HuH-7 (cell line): Measurements from ENCODE around the gene HAUS5.
"Not testable (repeated sequence)": the region's sequence is repeated elsewhere in the genome, so short reads cannot be mapped to it uniquely, and the experiment has no call there.

ENCODE experiments used
- DNase-seq: peaks from one replicate; pipeline ENCODE4 v3.0.0; 2011; ENCODE audit warnings: low spot score

HAUS5 gene

DNA sequence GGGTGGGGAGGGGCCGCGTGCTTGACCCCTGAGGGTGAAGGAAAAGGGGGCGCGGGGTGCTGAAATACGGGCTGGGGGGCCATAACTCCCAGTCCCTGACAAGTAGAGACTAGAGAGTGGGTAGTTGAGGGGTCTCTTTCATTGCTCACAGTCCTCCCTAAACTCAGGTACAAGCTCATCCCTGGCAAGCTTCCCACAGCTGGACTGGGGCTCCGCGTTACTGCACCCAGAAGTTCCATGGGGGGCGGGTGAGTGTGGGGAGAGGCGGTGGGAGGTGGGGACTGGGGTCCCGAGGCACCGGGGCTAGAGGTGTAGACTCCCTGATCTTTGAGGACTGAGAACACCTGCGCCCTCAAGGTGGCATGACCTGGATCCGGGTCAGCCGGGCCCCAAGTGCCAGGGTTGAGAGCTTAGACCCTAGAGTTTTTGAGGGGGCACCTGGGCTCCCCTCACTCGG is 30.3 kb downstream of the HAUS5 start:
- DNase-seq, result no peak

DNA sequence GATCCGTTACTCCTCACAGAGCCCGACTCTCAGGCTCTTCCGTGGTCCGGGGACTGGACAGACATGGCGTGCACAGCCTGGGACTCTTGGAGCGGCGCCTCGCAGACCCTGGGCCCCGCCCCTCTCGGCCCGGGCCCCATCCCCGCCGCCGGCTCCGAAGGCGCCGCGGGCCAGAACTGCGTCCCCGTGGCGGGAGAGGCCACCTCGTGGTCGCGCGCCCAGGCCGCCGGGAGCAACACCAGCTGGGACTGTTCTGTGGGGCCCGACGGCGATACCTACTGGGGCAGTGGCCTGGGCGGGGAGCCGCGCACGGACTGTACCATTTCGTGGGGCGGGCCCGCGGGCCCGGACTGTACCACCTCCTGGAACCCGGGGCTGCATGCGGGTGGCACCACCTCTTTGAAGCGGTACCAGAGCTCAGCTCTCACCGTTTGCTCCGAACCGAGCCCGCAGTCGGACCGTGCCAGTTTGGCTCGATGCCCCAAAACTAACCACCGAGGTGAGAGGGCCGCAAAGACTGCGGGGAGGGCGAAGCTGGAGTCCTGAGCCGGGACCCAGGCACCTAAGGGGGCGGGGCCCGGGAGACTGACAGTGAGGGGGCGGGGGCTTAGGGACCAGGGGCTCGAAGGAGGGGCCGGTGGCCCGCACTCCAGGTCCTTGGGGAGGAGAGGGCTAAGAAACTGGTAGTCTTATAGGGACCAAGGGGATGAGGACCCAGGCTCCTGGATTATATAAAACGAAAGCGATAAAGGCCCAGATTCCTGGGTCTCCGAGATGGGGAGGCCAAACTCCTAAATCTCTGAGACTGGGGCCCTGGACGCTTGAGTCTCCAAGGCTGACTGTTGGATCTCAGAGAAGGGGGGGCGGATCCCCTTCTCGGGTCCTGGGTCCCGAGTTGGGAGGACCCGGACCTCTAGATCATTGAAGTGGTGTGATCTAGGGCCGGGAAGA is 31.0 kb downstream of the HAUS5 start:
- peak; percentile 96 for DNase-seq

DNA sequence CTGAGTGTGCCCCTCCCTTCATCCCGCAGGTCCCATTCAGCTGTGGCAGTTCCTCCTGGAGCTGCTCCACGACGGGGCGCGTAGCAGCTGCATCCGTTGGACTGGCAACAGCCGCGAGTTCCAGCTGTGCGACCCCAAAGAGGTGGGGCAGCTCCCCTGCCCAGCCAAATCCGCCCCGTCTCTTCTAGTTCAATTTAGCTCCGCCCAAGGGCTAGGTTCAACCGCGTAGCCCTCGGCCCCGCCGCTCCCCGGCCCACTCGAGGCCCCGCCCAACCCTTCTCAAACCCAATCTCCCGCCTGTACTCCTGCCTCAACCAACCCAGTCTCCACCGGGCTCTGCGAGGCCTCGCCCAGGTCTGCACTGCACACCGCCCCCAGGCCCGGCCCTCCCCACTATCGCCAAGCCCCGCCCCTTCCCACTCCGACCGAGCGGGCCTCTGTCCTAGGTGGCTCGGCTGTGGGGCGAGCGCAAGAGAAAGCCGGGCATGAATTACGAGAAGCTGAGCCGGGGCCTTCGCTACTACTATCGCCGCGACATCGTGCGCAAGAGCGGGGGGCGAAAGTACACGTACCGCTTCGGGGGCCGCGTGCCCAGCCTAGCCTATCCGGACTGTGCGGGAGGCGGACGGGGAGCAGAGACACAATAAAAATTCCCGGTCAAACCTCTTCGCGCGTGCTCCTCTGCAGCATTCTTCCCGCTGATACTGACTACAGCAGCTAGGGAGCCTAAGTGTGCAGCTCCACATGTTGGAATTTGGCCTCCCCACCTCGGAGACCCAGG is 31.9 kb downstream of the HAUS5 start:
- peak; percentile 99 for DNase-seq

DNA sequence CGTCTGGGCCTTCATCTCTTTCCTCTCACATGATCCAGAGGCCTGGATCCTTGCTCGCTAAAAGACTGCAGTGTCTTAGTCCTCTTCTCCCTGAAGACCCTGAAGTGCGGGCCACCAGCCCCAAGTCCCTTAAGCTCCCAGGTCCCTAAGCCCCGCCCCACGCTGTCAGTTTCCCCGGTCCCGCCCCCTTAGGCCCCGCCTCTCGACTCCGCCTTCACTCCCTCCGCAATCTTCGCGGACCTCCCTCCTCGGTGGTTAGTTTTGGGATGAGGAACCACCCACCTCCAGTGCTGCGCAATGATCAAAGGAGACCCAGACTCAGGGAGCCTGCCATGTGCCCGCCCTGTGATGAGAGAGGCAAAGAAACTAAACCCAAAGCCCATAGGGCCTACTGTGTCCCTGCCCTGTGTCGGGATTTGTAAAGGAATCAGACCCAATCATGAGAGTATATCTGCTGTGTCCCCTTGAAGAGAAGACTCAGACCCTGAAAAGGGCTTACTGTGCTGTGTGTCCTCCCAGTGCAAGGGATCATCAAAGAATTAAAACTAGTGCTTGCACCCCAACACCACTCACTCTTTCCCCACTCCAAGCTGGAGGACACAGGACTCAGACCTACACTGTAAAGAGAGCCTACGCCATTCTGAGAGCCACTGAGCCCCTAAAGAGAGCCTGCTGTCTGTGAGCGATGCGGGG is 32.6 kb downstream of the HAUS5 start:
- DNase-seq, result peak; percentile 87

DNA sequence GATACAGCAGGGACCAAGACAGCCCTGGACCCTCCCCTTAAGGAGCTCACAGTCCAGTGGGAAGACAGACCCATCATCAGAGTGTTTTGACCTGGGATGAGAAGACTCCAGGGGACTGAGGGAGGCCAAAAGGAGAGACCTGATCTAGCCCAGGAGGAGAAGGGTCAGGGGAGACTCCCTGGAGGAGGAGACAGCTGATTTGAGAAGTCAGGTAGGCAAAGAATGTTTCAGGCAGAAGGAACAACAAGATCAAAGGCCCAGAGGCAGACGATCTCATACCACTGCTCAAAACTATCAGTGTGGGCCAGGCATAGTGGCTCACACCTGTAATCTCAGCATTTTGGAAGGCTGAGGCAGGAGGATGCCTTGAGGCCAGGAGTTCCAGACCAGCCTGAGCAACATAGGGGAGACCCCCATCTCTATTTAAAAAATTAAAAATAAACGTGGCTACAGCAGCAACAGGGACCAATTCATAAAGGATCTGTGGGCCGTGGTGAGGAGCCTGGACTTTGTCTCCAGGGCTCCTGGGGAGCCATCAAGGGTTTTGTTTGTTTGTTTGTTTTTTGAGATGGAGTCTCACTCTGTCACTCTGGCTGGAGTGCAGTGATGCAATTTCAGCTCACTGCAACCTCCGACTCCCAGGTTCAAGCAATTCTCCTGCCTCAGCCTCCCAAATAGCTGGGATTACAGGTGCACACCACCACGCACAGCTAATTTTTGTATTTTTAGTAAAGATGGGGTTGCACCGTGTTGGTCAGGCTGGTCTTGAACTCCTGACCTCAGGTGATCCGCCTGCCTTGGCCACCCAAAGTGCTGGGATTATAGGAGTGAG is 33.4 kb downstream of the HAUS5 start:
- DNase-seq, result no peak

DNA sequence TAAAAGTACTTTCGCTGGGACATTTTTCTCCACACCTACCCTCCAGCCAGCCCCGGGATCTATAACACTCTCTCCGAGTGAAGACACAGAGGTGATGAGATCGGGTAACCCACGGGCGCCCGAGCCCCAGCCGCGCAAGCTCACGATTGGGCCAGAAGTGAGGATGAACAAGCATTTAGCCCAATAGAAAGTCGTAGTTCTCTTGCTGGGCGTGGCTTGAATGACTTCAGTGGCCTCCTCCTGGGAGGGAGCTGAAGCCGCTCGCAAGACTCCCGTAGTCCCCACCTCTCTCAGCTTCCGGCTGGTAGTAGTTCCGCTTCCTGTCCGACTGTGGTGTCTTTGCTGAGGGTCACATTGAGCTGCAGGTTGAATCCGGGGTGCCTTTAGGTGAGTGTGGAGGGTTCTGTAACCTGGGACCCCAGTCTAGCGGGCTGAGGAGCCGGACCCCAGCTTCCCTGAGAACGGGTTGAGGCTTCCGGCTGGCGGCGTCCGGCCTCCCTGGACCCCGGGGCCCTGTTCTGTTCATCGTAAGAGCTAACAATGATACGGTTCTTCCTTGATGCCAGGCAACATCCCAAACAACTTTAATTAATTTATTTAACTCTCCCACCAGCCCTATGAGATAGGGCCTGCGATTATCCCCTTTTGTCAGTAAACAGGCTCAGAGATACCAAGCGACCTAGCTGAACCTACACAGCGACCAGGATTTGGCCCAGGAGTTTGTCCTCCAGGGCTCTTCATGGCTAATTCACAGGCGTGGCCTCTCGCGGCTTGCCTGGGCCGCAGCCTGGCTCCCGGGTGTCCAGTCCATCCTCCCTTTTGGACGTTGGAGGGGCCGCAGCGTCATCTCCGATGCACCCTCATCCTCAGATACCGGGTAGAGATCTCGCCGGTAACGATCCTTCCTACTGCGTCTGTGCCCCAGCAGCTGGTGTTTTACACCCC is 35.8 kb downstream of the HAUS5 start, which contains the start of gene COX6B1:
Gene COX6B1, plus strand, starts transcription at position 307 of the 945 bp plus-strand sequence. CDS start 2,921 bp downstream, outside the sequence.
- DNase-seq, result peak; percentile 95

DNA sequence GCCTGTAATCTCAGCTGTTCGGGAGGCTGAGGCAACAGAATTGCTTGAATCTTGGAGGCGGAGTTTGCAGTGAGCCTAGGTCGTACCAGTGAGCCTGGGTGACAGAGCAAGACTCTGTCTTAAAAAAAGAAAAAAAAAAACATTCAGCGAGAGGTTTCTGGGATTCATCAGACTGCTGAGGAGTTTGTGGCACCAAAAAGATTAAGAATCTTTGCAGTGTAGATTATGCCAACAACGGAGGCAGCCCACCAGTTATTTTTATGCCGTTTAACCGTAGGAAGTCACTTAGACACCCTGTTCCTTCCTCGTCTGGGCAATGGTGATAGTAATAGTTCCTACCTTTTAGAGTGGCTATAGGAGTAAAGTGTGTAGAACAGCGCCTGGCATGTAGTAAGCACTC is 38.0 kb downstream of the HAUS5 start:
- no peak for DNase-seq

DNA sequence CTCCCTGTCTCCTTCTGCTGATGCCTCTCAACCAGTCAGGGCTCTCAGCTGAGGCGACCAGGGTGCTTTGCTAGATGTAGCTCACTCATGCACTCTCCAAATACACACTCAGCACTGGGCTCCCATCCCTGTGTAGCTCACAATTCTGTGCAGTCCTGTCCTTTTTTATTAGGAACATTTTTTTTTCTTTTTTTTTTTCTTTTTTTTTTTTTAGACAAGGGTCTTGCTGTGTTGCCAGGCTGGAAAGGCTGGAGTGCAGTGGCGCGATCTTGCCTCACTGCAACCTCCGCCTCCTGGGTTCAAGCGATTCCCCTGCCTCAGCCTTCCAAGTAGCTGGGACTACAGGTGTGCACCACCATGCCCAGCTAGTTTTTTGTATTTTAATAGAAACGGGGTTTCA is 42.3 kb downstream of the HAUS5 start:
- not testable (repeated sequence) for DNase-seq

DNA sequence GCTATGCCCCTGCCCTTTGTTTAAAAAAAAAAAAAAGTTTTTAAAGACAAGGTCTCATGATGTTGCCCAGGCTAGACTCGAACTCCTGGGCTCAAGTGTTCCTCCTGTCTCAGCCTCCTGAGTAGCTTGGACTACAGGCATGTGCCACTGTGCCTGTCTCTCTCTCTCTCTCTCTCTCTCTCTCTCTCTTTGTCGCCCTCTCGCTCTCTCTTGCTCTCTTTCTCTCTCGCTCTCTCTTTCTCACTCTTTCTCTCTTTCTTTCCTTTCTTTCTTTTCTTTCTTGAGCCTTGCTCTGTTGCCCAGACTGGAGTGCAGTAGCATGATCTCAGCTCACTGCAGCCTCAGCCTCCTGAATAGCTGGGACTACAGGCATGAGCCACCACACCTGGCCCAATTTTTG is 43.1 kb downstream of the HAUS5 start:
- DNase-seq, result no peak

DNA sequence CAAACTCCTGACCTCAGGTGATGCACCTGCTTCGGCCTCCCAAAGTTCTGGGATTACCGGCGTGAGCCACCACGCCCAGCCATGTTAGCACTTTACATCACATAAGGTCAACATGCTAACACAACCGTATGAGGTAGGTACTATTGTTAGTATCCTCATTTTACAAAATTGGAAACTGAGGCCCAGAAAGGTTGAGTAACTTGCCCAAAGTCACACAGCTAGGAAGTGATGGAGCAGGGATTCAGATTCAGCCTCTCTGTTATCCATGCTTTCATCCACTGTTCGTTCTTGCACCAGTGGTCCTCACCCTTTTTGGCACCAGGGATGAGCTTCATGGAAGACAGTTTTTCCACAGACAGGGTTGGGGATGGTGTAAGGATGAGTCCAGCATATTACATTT is 44.2 kb downstream of the HAUS5 start:
- no peak for DNase-seq

DNA sequence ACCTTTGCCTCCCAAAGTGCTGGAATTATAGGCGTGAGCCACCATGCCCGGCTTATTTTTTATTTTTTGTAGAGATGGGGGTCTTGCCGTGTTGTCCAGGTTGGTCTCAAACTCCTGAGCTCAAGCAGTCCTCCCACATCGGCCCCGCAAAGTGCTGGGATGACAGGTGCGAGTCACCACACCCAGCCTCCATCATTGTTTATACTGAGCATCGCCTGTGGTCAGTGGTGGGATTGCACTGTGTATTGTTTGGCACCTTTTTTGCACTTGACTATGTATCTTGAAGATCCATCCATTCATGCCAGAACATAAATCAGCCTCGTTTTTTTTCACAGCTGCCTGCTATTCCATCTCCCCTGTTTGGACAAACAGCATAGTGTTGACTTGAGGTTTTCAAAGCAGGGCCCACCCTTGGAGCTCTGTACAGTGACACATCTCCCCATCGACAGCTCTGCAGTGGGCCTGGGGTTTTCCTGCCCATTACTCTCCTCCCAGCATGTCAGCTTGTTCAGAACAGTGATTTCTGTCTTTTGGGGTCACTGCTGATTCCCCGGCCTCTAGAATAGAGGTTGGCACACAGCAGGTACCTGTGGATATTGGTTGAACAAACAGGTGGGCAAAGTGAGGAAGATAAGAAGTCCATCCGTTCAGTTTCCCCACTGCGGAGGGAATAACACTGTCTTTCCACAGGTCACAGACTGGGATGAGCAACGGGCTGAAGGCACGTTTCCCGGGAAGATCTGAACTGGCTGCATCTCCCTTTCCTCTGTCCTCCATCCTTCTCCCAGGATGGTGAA is 45.6 kb downstream of the HAUS5 start:
- no peak for DNase-seq

DNA sequence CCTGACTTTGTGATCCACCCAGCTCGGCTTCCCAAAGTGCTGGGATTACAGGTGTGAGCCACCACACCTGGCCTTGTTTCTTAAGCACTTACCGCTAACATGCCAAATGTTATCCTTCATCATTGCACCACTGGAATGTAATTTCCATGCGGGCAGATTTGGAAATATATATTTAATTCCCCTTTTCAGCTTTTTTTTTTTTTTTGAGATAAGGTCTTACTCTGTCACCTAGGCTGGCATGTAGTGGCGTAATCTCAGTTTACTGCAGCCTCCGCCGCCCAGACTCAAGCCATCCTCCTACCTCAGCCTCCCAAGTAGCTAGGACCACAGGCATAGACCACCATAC is 49.4 kb downstream of the HAUS5 start:
- no peak for DNase-seq

DNA sequence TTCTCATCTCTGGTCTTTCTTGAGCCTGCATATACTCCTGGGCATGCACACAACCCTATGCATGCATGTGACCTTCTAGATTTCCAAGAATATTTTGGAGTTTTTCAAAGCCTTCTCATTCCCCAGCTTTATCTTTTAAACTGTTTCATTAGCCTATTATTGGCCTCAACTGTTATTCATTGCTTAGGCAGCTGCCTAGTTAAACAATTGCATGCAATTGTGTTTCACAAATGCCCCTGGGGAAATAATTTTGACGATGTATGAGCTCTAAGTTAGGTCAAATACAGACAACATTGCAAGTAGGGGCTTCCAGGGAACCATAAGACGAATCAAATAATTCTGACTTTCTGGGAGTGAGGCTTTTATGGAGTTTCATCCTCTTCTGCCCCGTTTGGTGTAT is 51.4 kb downstream of the HAUS5 start:
- no peak for DNase-seq

DNA sequence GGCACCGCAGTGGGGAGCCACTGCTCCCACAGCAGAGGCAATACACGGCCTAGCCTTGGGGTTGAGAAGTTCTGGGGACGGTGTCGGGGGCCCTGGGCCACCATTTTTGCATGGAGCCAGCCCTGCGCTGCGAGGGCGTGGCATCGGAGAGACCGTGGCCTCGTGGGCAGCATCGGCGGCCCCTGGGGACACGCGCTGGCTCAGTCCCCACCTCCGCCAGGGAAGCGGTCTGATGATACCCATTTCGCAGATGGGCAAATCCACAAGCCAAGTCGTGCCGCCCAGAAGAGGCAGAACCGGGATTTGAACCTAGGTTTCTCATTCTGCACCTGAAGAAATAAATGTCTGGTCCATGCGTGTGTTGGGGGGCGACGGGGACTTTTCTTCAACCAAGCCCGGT is 52.6 kb downstream of the HAUS5 start:
- no peak for DNase-seq

DNA sequence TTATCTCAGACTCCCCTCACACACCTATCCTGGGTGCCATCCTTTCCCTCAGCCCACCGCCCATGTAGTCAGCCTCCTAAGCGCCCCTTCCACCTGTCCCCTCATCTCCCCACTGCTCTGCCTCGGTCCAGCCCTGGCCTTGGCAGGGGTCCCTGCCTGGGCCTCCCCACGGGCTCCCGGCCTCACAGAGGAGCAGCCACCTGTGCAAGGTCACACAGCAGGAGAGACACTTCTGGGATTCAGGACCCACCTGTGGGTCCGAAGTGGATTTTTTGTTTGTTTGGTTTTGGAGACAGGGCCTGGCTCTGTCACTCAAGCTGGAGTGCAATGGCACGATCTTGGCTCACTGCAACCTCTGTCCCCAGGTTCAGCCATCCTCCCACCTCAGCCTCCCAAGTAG is 53.1 kb downstream of the HAUS5 start:
- no peak for DNase-seq

DNA sequence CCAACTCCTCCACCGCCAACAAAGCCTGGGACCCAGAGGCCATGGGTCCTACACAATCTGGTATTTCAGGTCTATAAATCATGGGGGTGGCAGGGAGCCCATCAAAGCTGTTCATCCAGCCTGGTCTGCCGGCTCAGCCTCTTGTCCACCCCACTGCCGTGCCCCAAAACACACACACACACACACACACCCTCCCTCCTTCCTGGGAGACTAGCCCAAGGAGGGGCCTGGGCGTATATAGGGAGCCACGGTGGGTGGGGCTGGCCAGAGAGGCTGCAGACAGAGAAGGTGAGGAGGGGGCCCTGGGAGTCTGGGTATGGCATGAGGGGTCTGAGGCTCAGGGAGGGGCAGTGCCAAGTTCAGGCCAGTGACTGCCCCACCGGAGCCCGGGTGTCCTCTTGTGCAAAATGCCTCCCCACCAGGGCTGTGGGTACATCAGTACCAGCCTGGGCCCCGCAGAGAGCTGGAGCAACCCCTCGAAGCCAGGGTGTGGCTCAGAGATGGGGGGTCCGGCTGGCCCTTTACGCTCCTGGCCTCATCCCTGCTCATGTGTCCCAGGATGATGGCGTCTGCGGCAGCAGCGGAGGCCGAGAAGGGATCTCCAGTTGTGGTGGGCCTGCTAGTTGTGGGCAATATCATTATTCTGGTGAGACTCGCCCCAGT is 53.8 kb downstream of the HAUS5 start, which contains the start of gene UPK1A:
Gene UPK1A, plus strand, starts transcription at position 267 of the 663 bp plus-strand sequence. Its CDS starts 296 bp downstream, at position 563.
- no peak for DNase-seq

DNA sequence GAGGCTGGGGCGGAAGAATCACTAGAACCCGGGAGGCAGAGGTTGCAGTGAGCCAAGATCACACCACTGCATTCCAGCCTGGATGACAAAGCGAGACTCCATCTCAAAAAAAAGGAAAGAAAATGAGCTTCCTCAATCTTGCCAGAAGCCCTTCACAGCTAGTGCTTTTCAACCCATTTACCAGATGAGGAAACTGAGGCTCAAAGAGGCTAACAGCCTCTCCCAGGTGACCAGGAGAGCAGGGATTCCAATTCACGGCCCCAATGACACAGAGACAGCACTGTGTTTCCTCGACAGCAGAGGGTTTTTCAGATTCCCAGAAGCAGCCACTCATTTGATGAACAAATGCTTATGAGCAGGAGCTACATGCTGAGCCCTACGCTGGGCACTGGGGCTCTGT is 57.0 kb downstream of the HAUS5 start:
- no peak for DNase-seq

DNA sequence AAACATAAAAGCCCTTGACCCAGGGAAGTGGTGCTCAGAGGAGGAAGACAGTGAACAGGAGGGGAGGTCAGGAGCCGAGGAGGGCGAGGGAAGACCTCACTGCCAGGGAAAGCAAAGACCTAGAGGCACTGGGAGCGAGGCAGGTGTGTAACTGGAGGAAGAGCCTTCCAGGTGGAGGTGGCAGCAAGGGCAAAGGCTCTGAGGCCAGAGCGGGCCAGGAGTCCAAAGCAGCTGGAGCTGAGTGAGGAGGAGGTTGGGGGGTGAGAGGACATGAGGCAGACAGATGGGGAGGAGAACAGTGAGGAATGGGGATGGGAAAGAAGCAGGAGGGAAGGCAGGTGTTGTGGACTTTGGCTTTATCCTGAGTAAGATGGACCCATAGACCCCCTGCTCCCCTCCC is 57.4 kb downstream of the HAUS5 start:
- no peak for DNase-seq

DNA sequence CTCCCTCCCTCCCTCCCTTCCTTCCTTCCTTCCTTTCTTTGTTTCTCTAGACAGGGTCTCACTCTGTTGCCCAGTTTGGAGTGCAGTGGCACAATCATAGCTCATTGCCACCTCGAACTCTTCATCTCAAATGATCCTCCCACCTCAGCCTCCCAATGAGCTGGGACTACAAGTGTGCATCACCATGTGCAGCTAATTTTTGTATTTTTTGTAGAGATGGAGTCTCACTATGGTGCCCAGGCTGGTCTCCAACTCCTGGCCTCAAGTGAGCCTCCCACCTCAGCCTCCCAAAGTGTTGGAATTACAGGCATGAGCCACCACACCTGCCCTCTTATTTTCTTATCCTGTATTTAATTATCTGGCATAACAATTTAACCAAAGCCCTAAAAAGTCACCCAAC is 58.2 kb downstream of the HAUS5 start:
- DNase-seq, result no peak
